Smooth muscle cell (in vitro differentiated cells): Measurements from ENCODE around the gene DIP2C. TPM values are rescaled to one million over a fixed set of nuclear protein-coding genes. Genes with fewer than 3 reads are reported as not detected.

ENCODE experiments used
- DNase-seq: peaks from one replicate; lab custom pipeline; 2025; ENCODE audit not compliant: unreplicated experiment; lab: John Stamatoyannopoulos, UW
- H2AFZ ChIP-seq: fragments of 200-600 bp; sonication (generic); 2 replicates; pipeline ENCODE4 v1.6.0; 2016; ENCODE audit warnings: antibody characterized with exemption, low read depth, mild to moderate bottlenecking
- H3F3A ChIP-seq: fragments of 200-600 bp; sonication (generic); 2 replicates; pipeline ENCODE4 v1.6.0; 2017; ENCODE audit warnings: antibody characterized with exemption, low read depth
- H3K27ac ChIP-seq: fragments of 200-600 bp; sonication (generic); 2 replicates; pipeline ENCODE4 v1.5.1; 2016; ENCODE audit warnings: low read depth, mild to moderate bottlenecking
- H3K27me3 ChIP-seq: fragments of 200-600 bp; sonication (generic); 2 replicates; pipeline ENCODE4 v1.6.1; 2016; ENCODE audit warnings: low read depth, mild to moderate bottlenecking
- H3K36me3 ChIP-seq: fragments of 200-600 bp; sonication (generic); 2 replicates; pipeline ENCODE4 v1.5.1; 2016; ENCODE audit warnings: low read depth
- H3K4me1 ChIP-seq: fragments of 200-600 bp; sonication (generic); 2 replicates; pipeline ENCODE4 v1.5.1; 2016; ENCODE audit warnings: low read depth
- H3K4me2 ChIP-seq: fragments of 200-600 bp; sonication (generic); 2 replicates; pipeline ENCODE4 v1.6.0; 2016; ENCODE audit warnings: mild to moderate bottlenecking
- H3K4me3 ChIP-seq: fragments of 200-600 bp; sonication (generic); 2 replicates; pipeline ENCODE4 v1.5.1; 2016; ENCODE audit warnings: mild to moderate bottlenecking
- H3K79me2 ChIP-seq: fragments of 200-600 bp; sonication (generic); 2 replicates; pipeline ENCODE4 v1.6.0; 2016; ENCODE audit warnings: low read depth, mild to moderate bottlenecking
- H3K9ac ChIP-seq: fragments of 200-600 bp; sonication (generic); 2 replicates; pipeline ENCODE4 v1.6.0; 2016; ENCODE audit warnings: low read depth
- H3K9me3 ChIP-seq: fragments of 200-600 bp; sonication (generic); replicated peaks from 2 replicates; pipeline ENCODE4 v1.5.1; 2016; ENCODE audit warnings: low read depth
- H4K20me1 ChIP-seq: fragments of 200-600 bp; sonication (generic); 2 replicates; pipeline ENCODE4 v1.6.0; 2016; ENCODE audit warnings: low read depth
- WGBS: methylation state at CpG from one replicate; pipeline ENCODE4 v1.1.7; 2016; ENCODE audit warnings: low lambda C conversion rate; 5-methylcytosine and 5-hydroxymethylcytosine counted together
- polyA plus RNA-seq: library from polyadenylated mRNA; unstranded; fragments of >200 nt; fragmentation: Nextera tagmentation; extraction: Ambion mirVana; gene quantifications from 2 replicates; pipeline ENCODE4 v1.2.1, GENCODE V29; 2016
- total RNA-seq: library from RNA; depleted of rRNA; stranded (reverse); fragments of >200 nt; gene quantifications from 2 replicates; pipeline ENCODE4 v1.2.3, GENCODE V29; 2014
- TF ChIP-seq, protein P1 (sequence below): fragments of 200-600 bp; sonication (generic); IDR thresholded peaks from 2 replicates; pipeline ENCODE4 v1.5.1; 2017; ENCODE audit warnings: borderline replicate concordance, mild to moderate bottlenecking, antibody characterized with exemption; ENCODE audit not compliant: insufficient read depth, poor library complexity, severe bottlenecking

Gene DIP2C
- total and polyA plus RNA-seq, 2 experiments from 2014 or later = 14.9 to 15.3 TPM

DNA sequence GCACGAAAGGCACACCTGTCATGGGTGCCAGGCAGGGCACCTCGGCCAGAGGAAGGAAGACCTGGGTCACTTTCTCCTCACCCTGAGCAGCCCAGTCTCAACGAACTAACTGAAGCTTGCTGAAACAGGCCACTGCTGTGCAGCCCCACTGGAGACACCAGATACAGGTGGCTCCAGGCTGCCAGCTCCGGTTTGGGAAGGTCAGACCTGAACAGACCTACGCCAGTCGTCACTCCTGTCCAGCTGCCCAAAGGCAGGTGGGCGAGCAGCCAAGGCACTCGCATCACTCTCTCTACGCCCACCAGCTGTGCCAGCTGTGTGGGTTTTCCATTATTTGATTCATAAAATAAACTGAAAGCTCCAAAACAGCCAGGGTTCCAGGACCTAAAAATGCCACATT lies 298.2 kb downstream of the DIP2C start:
- 91% methylated on average over 9 of the region's 9 CpGs for WGBS

DNA sequence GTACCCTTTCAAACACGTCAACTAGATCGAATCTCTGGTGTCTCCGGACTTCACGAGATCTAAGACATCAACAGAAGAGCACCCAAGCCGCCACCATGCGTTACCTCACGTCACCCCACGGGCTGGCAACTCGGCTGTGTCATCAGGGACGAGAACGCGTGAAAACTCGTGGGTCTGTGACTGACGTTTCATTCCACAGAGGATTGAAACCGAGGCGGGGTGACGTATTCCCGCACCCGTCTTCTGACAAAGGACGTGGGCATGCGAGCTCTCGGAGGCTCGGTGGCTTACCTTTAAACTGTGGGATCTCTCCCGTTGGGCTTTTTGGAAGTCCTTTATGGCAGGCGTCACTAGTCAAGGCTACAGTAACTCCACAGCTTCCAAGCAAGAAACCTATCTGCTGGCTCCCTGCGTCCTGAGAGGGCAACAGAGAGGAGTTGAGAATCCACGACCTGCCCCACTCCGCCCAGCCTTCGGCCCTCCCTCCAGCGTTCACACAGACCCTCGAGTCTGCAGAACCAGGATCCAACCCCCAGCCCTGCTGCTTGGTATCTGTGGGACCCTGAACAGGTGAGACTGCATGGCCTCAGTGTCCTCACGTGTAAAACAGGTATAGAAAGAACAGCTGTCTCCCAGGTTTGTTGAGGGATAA lies 298.9 kb downstream of the DIP2C start:
- Histone ChIP-seq H3K79me2 (no peaks in the 10 kb centered on the region), H3F3A (no peaks in the 10 kb centered on the region), H3K9ac (no peak overlapping the region), H4K20me1 (no peaks in the 10 kb centered on the region), H3K27me3 (no peaks in the 10 kb centered on the region), H3K27ac (no peak overlapping the region), H2AFZ (no peak overlapping the region), H3K36me3 (no peaks in the 10 kb centered on the region), H3K4me1 (peaks cover 3% of the 10 kb centered on the region), H3K4me2 (no peak overlapping the region), H3K9me3 (no peaks in the 10 kb centered on the region), H3K4me3 (no peak overlapping the region)
- DNase-seq = no peak
- WGBS = 95% methylated on average over 32 of the region's 32 CpGs
- TF ChIP-seq, protein P1, sequence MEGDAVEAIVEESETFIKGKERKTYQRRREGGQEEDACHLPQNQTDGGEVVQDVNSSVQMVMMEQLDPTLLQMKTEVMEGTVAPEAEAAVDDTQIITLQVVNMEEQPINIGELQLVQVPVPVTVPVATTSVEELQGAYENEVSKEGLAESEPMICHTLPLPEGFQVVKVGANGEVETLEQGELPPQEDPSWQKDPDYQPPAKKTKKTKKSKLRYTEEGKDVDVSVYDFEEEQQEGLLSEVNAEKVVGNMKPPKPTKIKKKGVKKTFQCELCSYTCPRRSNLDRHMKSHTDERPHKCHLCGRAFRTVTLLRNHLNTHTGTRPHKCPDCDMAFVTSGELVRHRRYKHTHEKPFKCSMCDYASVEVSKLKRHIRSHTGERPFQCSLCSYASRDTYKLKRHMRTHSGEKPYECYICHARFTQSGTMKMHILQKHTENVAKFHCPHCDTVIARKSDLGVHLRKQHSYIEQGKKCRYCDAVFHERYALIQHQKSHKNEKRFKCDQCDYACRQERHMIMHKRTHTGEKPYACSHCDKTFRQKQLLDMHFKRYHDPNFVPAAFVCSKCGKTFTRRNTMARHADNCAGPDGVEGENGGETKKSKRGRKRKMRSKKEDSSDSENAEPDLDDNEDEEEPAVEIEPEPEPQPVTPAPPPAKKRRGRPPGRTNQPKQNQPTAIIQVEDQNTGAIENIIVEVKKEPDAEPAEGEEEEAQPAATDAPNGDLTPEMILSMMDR = no peak

More for the DNA sequence above, 298.2 kb downstream of the DIP2C start:
- TF ChIP-seq, protein P1 = no peak
- Histone ChIP-seq H3K79me2 (no peaks in the 10 kb centered on the region), H3K36me3 (no peaks in the 10 kb centered on the region), H3F3A (no peaks in the 10 kb centered on the region), H3K9me3 (no peaks in the 10 kb centered on the region), H3K9ac (no peak overlapping the region), H3K4me1 (peaks cover 3% of the 10 kb centered on the region), H3K4me3 (no peak overlapping the region), H4K20me1 (no peaks in the 10 kb centered on the region), H3K27me3 (no peaks in the 10 kb centered on the region), H2AFZ (no peak overlapping the region), H3K27ac (no peak overlapping the region), H3K4me2 (no peak overlapping the region)
- DNase-seq = no peak

DNA sequence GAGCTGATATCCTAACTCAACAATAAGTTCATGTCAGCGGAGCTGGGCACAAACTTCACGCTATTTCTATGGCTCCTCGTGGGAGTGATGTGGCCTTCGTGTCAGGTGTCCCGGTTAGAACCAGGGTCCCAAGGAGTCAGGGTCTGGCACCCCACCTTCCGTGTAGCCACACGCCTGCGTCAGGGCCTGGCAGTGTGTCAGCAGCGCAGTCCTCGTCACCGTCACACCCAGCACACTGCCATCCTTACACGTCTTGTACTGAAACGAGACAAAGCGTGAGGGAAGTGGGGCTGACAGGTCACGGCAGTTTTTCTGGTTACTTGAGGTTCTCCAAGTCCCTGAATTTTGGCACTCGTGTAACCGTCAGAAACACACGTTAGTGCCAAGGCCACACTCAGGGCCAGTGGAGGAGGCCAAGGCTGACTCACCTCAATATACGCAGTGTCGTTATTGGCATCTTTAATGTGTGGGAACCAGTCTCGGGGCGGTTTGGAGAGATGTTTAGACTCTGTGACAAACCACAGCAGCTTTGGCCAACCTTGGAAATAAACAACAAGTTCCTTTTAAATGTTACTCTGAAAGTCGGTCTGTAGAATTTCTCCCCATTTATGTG lies 299.5 kb downstream of the DIP2C start:
- DNase-seq = no peak
- Histone ChIP-seq H3K9me3 (no peaks in the 10 kb centered on the region), H3K27ac (no peak overlapping the region), H3F3A (no peaks in the 10 kb centered on the region), H3K79me2 (no peaks in the 10 kb centered on the region), H3K36me3 (no peaks in the 10 kb centered on the region), H3K27me3 (no peaks in the 10 kb centered on the region), H2AFZ (no peak overlapping the region), H3K4me3 (no peak overlapping the region), H4K20me1 (no peaks in the 10 kb centered on the region), H3K9ac (no peak overlapping the region), H3K4me2 (no peak overlapping the region), H3K4me1 (no peaks in the 10 kb centered on the region)
- WGBS = 95% methylated on average over 23 of the region's 23 CpGs
- TF ChIP-seq, protein P1 = no peak

DNA sequence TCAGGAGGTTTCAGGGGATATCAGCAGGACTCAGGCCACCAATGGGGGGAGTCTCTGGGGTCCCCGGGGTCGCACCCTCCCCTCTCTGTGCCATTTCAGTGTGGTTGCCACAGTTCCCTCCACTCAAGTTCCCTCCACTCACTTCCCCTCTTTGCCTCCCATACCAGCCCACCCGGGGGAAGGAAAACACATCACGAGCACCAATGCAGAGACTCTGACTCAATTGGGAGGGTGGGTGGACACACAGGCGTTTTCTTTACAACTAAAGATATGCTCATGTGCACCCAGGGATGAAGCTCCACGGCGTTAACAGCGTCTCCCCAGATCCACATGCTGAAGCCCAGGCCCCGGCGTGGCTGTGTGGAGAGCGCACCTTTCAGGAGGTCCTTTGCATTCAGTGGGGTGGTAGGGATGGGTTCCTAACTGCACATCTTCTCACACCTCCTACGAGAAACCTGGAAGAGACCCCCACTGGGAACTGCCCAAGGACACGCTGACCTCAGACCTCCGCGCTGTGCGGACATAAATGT lies 300.1 kb downstream of the DIP2C start:
- 97% methylated on average over 16 of the region's 16 CpGs for WGBS
- Histone ChIP-seq H3F3A (no peaks in the 10 kb centered on the region), H3K27me3 (no peaks in the 10 kb centered on the region), H3K4me3 (no peak overlapping the region), H3K4me2 (no peak overlapping the region), H3K4me1 (no peaks in the 10 kb centered on the region), H3K79me2 (no peaks in the 10 kb centered on the region), H4K20me1 (no peaks in the 10 kb centered on the region), H3K36me3 (no peaks in the 10 kb centered on the region), H3K27ac (no peak overlapping the region), H3K9ac (no peak overlapping the region), H2AFZ (no peak overlapping the region), H3K9me3 (no peaks in the 10 kb centered on the region)
- TF ChIP-seq, protein P1 = no peak
- DNase-seq = no peak
